Hepatocyte (in vitro differentiated cells): Measurements from ENCODE around the gene CNOT6.

Experiments
- EZH2 ChIP-seq: fragments of 200-600 bp; sonication (generic); IDR thresholded peaks from 2 replicates; pipeline ENCODE4 v1.6.1; 2016; ENCODE audit warnings: antibody characterized with exemption, mild to moderate bottlenecking, borderline replicate concordance
- EZH2phosphoT487 ChIP-seq: fragments of 200-600 bp; sonication (generic); IDR thresholded peaks from one replicate; pipeline ENCODE4 v1.6.1; 2018; ENCODE audit warnings: antibody characterized with exemption, mild to moderate bottlenecking, low read depth, moderate library complexity; ENCODE audit not compliant: unreplicated experiment, severe bottlenecking
- TF ChIP-seq, protein P1 (sequence below): fragments of 200-600 bp; sonication (generic); IDR thresholded peaks from 2 replicates; pipeline ENCODE4 v1.5.1; 2016; ENCODE audit warnings: antibody characterized with exemption, mild to moderate bottlenecking; ENCODE audit not compliant: poor library complexity

DNA sequence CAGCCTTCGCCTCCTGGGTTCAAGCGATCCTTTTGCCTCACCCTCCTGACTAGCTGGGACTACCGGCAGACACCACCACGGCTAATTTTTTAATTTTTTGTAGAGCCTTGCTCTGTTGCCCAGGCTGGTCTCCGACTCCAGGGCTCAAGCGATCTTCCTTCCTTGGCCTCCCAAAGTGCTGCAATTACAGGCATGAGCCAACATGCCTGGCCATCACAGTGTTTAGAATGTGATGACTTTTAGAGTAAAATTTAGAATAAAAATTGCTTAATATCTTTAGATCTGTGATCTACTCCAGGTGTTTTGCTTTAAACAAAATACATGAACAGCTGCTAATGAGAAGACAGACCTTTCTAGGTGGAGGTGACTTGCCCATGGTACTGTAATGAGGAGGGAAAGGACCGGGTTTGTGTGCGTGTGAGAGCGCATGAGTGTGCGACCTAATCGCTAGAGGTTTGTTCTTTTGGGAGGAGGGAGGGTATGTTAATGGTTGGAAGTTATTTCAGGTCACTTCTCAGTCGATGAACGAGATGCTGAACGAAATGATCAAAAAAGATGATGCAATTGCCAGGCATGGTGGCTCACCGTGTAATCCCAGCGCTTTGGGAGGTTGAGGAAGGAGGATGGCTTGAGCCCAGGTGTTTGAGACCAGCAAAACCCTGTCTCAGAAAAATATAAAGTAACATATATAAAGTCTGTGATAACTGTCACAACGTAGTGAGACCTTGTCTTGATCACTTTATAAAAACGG is 2.0 kb downstream of the CNOT6 start:
- TF ChIP-seq, protein P1, sequence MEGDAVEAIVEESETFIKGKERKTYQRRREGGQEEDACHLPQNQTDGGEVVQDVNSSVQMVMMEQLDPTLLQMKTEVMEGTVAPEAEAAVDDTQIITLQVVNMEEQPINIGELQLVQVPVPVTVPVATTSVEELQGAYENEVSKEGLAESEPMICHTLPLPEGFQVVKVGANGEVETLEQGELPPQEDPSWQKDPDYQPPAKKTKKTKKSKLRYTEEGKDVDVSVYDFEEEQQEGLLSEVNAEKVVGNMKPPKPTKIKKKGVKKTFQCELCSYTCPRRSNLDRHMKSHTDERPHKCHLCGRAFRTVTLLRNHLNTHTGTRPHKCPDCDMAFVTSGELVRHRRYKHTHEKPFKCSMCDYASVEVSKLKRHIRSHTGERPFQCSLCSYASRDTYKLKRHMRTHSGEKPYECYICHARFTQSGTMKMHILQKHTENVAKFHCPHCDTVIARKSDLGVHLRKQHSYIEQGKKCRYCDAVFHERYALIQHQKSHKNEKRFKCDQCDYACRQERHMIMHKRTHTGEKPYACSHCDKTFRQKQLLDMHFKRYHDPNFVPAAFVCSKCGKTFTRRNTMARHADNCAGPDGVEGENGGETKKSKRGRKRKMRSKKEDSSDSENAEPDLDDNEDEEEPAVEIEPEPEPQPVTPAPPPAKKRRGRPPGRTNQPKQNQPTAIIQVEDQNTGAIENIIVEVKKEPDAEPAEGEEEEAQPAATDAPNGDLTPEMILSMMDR = no peak
- TF ChIP-seq EZH2 = no peak
- no peak for TF ChIP-seq EZH2phosphoT487
